GM19397 (cell line): ENCODE results near the gene DPP4.
"Not testable (repeated sequence)": the region's sequence is repeated elsewhere in the genome, so short reads cannot be mapped to it uniquely, and the experiment has no call there.

Source experiments
- ATAC-seq: cut with Tn5 transposase; IDR thresholded peaks from one replicate; pipeline ENCODE4 v1.9.1; 2021; ENCODE audit warnings: mild to moderate bottlenecking, moderate library complexity; ENCODE audit not compliant: unreplicated experiment

The DPP4 gene

GRCh38 chr2:162060532-162060931 is 13.5 kb downstream of the DPP4 start:
- no peak for ATAC-seq

GRCh38 chr2:162058973-162059668 is 14.9 kb downstream of the DPP4 start:
- peak; percentile 75 for ATAC-seq

GRCh38 chr2:162057426-162057825 is 16.6 kb downstream of the DPP4 start:
- ATAC-seq = no peak

- no peak for ATAC-seq
Observed at GRCh38 chr2:162056796-162057399, 17.1 kb downstream of the DPP4 start.

GRCh38 chr2:162053808-162054155 is 20.2 kb downstream of the DPP4 start:
- no peak for ATAC-seq

- no peak for ATAC-seq
Observed at GRCh38 chr2:162053066-162053807, 20.8 kb downstream of the DPP4 start.

GRCh38 chr2:162050513-162050961 is 23.5 kb downstream of the DPP4 start:
- no peak for ATAC-seq

GRCh38 chr2:162049089-162049488 is 24.9 kb downstream of the DPP4 start:
- ATAC-seq = not testable (repeated sequence)

- ATAC-seq = no peak
Observed at GRCh38 chr2:162044586-162044985, 29.4 kb downstream of the DPP4 start.

- ATAC-seq = no peak
Observed at GRCh38 chr2:162043132-162043531, 30.9 kb downstream of the DPP4 start.

- ATAC-seq = no peak
Observed at GRCh38 chr2:162041485-162041884, 32.5 kb downstream of the DPP4 start.

GRCh38 chr2:162038725-162039124 is 35.3 kb downstream of the DPP4 start:
- no peak for ATAC-seq

GRCh38 chr2:162037886-162038285 is 36.1 kb downstream of the DPP4 start:
- no peak for ATAC-seq

GRCh38 chr2:162037028-162037795 is 36.8 kb downstream of the DPP4 start:
- no peak for ATAC-seq

- ATAC-seq = no peak
Observed at GRCh38 chr2:162035981-162036380, 38.0 kb downstream of the DPP4 start.

- ATAC-seq = no peak
Observed at GRCh38 chr2:162030363-162031190, 43.4 kb downstream of the DPP4 start.

- no peak for ATAC-seq
Observed at GRCh38 chr2:162029287-162029901, 44.6 kb downstream of the DPP4 start.

- no peak for ATAC-seq
Observed at GRCh38 chr2:162028511-162028910, 45.5 kb downstream of the DPP4 start.

GRCh38 chr2:162025121-162025911 is 48.7 kb downstream of the DPP4 start:
- ATAC-seq = no peak
